ENCODE data around the gene GGA1.
"Not testable (repeated sequence)": the region's sequence is repeated elsewhere in the genome, so short reads cannot be mapped to it uniquely, and the experiment has no call there.

The GGA1 gene

GRCh38 chr22:37571258-37571991 is 37.2 kb upstream of the GGA1 start:
- DNase-seq (ENCODE audit: low read depth in 2 of 3, low spot score in 2 of 3), result no peak

GRCh38 chr22:37571992-37572373 is 36.7 kb upstream of the GGA1 start:
- no peak for DNase-seq (ENCODE audit: low read depth in 2 of 3, low spot score in 2 of 3)

- no peak for DNase-seq (ENCODE audit: low read depth in 2 of 3, low spot score in 2 of 3)
Measured at GRCh38 chr22:37575490-37576003, 33.1 kb upstream of the GGA1 start.

- DNase-seq (ENCODE audit: low read depth in 2 of 3, low spot score in 2 of 3), result no peak
Measured at GRCh38 chr22:37578002-37578401, 30.6 kb upstream of the GGA1 start.

GRCh38 chr22:37581504-37581903 is 27.1 kb upstream of the GGA1 start:
- DNase-seq (ENCODE audit: low read depth in 2 of 3, low spot score in 2 of 3), result no peak

GRCh38 chr22:37582526-37582925 is 26.1 kb upstream of the GGA1 start:
- DNase-seq (ENCODE audit: low read depth in 2 of 3, low spot score in 2 of 3), result no peak

GRCh38 chr22:37588546-37589215 is 20.0 kb upstream of the GGA1 start:
- no peak for DNase-seq (ENCODE audit: low read depth in 2 of 3, low spot score in 2 of 3)

GRCh38 chr22:37589636-37590035 is 19.0 kb upstream of the GGA1 start:
- no peak for DNase-seq (ENCODE audit: low read depth in 2 of 3, low spot score in 2 of 3)

GRCh38 chr22:37591081-37591480 is 17.6 kb upstream of the GGA1 start:
- DNase-seq (ENCODE audit: low read depth in 2 of 3, low spot score in 2 of 3), result not testable (repeated sequence)

- no peak for DNase-seq (ENCODE audit: low read depth in 2 of 3, low spot score in 2 of 3)
Measured at GRCh38 chr22:37591823-37592404, 16.7 kb upstream of the GGA1 start.

GRCh38 chr22:37594237-37594636 is 14.4 kb upstream of the GGA1 start:
- no peak for DNase-seq (ENCODE audit: low read depth in 2 of 3, low spot score in 2 of 3)

GRCh38 chr22:37599153-37599552 is 9.5 kb upstream of the GGA1 start:
- no peak for DNase-seq (ENCODE audit: low read depth in 2 of 3, low spot score in 2 of 3)

- DNase-seq (ENCODE audit: low read depth in 2 of 3, low spot score in 2 of 3), result no peak
Measured at GRCh38 chr22:37601203-37601539, 7.5 kb upstream of the GGA1 start.

GRCh38 chr22:37601540-37602442 is 6.8 kb upstream of the GGA1 start:
- DNase-seq (ENCODE audit: low read depth in 2 of 3, low spot score in 2 of 3), result no peak

- DNase-seq (ENCODE audit: low read depth in 2 of 3, low spot score in 2 of 3), result not testable (repeated sequence)
Measured at GRCh38 chr22:37602546-37603277, 5.9 kb upstream of the GGA1 start.

GRCh38 chr22:37604074-37604473 is 4.6 kb upstream of the GGA1 start:
- no peak for DNase-seq (ENCODE audit: low read depth in 2 of 3, low spot score in 2 of 3)

GRCh38 chr22:37604875-37605274 is 3.8 kb upstream of the GGA1 start:
- no peak for DNase-seq (ENCODE audit: low read depth in 2 of 3, low spot score in 2 of 3)

- DNase-seq (ENCODE audit: low read depth in 2 of 3, low spot score in 2 of 3), result peak; percentile 77 to 93 (median 90)
Measured at GRCh38 chr22:37607010-37607934, 1.4 kb upstream of the GGA1 start.

- no peak for DNase-seq (ENCODE audit: low read depth in 2 of 3, low spot score in 2 of 3)
Measured at GRCh38 chr22:37607935-37608476, 628 bp upstream of the GGA1 start.

All from activated CD8-positive, alpha-beta memory T cell treated with anti-CD3 and anti-CD28 coated beads for 48 hours (primary cell).